GM21717 (cell line): ENCODE data around the gene TNFRSF18.
"Not testable (repeated sequence)": the region's sequence is repeated elsewhere in the genome, so short reads cannot be mapped to it uniquely, and the experiment has no call there.

ENCODE experiments used
- ATAC-seq: cut with Tn5 transposase; IDR thresholded peaks from one replicate; pipeline ENCODE4 v1.9.1; 2021; ENCODE audit warnings: mild to moderate bottlenecking, moderate library complexity; ENCODE audit not compliant: unreplicated experiment

The TNFRSF18 gene

GRCh38 chr1:1199141-1199960 is 7.0 kb downstream of the TNFRSF18 start:
- no peak for ATAC-seq

- ATAC-seq: no peak
Measured at GRCh38 chr1:1198423-1199140, 7.8 kb downstream of the TNFRSF18 start.

DNA sequence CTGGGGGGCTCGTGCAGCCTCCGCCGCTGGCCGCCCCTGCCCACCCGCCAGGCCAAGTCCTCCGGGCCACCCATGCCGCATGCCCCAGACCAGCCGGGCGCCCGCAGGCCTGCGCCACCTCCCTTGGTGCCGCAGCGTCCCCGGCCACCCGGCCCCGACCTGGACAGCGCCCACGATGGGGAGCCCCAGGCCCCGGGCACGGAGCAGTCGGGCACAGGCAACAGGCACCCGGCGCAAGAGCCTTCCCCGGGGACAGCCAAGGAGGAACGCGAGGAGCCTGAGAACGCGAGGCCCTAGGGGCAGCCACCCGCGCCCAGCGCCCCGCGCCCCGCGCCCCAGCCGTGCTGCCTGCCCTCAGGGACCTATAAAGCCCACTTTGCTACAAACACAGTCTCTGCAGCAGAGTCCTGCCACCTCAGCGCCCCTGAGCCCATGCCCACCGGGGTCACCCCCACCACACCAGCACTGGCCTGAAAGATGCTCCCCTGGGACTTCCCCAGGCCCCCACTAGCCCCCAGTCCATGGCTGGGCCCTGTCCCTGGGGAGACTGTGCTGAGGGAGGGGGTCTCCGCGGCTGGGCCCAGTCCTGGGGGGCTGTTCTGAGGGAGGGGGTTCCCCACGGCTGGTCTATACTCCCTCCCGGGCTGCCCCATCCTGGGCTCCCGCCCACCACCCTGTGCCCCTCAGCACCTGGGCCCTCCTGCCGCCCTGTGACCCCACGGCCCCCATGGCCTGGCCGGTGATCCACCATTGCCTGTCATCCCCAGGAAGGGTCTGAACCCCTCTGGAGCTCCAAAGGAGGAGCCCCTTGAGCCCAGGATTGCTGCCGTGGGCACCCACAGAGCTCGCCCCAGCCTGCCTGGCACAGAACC is 8.6 kb downstream of the TNFRSF18 start:
- ATAC-seq: no peak

- ATAC-seq: no peak
Measured at GRCh38 chr1:1197188-1197500, 9.2 kb downstream of the TNFRSF18 start.

DNA sequence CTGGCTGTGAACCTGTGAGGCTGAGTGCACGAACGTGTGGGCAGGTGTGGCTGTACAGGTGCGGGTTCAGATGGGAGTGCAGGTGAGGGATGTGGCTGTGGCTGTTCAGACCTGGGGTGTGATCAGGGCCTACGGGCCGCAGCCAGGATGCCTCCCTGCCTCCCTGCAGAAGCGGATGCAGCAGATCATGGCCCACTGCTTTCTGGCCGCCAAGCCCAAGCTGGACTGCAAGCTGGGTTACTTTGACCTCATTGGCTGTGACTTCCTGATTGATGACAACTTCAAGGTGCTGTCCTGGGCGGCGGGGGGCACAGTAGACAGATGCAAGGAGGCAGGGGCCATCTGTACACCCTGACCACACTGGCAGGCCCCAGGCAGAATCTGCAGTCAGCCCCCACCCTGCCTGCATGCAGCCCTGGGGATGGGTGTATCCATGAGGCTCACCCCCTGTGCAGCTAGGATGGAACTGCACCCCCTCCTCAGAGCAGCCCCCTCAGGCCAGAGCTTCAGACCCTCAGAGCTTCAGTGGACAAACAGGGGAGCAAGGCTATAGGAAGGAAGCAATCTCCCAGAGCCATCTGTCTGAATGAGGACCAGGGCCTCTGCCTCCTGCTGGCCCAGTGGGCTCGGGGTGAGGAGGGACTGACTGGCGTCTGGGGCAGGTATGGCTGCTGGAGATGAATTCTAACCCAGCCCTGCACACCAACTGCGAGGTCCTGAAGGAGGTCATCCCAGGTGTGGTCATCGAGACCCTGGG is 9.8 kb downstream of the TNFRSF18 start:
- ATAC-seq: no peak

DNA sequence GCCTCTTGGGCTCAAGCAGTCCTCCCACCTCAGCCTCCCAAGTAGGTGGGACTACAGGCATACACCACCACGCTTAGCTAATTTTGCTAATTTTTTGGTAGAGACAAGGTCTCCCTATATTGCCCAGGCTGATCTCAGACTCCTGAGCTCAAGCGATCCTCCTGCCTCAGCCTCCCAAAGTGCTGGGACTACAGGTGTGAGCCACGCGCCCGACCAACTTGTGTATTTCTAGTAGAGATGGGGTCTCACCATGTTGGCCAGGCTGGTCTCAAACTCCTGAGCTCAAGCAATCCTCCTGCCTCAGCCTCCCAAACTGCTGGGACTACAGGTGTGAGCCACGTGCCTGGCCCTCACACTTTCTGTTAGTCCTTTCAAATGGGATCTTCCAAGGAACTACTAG is 10.7 kb downstream of the TNFRSF18 start:
- not testable (repeated sequence) for ATAC-seq

DNA sequence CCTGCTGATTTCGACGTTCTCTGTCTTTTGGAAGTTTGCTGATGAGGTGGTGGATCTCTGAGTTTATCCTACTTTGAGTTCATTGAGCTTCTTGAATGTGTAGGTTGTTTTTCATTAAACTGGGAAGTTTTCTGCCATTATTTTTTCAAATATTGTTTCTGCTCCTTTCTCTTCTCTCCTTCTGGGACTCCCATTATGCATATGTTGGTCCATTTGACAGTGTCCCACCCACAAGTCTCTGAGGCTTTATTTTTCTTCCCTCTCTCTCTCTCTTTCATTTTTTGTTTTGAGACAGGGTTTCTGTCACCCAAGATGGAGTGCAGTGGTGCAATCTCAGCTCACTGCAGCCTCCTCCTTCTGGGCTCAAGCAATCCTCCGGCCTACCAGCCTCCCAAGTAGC is 11.7 kb downstream of the TNFRSF18 start:
- no peak for ATAC-seq

DNA sequence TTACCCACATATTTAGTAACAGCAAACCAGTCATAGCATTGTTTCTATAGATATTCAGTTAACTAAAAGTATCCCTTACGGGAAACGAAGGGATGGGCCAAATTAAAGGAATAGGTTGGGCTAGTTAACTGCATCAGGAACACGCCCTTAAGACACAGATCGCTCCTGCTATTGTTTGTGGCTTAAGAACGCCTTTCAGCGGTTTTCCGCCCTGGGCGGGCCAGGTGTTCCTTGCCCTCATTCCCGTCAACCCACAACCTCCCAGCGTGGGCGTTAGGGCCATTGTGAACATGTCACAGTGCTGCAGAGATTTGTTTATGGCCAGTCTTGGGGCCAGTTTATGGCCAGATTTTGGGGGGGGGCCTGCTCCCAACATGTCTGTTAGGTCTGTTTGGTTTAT is 14.7 kb downstream of the TNFRSF18 start:
- ATAC-seq: no peak

DNA sequence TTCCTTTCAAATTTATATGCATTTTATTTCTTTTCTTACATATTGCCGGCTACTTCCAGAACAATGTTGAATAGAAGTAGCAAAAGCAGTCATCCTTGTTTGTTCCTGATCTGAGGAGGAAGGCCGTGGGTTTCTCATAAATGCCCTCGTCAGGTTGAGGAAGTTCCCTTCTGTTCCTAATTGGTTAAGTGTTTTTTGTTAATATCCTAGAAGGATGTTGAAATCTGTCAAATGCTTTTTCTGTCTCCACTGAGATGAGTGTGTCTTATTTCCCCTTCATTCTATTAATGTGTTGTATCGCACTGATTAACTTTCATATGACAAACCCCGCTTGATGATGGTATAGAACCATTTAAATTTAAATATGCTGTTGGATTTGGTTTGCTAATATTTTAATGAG is 17.3 kb downstream of the TNFRSF18 start:
- no peak for ATAC-seq

GRCh38 chr1:1187938-1188337 is 18.5 kb downstream of the TNFRSF18 start:
- ATAC-seq: no peak

- no peak for ATAC-seq
Measured at GRCh38 chr1:1185101-1185765, 21.2 kb downstream of the TNFRSF18 start.

DNA sequence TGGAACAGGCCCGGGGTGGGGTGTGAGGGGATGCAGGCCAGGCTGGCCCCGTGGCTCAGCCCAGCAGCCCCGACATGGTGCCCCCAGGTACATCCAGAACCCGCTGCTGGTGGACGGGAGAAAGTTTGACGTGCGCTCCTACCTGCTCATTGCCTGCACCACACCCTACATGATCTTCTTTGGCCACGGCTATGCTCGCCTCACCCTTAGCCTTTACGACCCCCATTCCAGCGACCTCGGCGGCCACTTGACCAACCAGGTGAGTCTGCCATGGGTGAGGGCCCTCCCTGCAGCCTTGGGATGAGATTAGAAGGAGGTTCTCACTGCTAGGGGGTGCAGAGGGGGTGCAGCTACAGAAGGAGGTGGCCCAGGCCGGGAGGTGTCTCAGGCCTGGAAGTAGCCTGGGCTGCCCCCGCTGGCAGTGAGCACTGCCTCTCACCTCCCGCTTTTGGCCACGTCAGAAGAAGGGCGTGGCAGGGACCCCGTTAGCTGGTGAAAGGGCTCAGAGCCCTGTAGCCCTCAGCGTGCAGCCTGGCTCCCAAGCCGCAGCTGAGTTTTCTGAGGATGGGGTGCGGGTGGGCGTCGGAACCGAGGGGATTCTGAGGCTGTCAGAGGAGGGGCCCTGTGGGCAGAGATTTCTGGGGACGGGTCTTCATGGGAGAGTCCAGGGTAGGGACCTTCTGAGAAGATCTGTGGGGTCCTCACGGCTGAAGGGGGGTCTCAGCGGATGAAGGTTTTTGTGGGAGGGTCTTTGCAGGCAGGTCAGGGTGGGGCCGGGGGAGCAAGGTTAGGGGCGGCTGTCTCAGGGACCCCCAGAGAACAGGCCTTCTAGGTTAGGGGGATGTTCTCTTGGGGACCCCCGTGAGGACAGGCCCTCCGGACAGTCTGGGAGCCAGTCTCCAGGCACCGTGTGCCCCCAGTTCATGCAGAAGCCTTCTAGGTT is 22.3 kb downstream of the TNFRSF18 start:
- ATAC-seq: no peak

DNA sequence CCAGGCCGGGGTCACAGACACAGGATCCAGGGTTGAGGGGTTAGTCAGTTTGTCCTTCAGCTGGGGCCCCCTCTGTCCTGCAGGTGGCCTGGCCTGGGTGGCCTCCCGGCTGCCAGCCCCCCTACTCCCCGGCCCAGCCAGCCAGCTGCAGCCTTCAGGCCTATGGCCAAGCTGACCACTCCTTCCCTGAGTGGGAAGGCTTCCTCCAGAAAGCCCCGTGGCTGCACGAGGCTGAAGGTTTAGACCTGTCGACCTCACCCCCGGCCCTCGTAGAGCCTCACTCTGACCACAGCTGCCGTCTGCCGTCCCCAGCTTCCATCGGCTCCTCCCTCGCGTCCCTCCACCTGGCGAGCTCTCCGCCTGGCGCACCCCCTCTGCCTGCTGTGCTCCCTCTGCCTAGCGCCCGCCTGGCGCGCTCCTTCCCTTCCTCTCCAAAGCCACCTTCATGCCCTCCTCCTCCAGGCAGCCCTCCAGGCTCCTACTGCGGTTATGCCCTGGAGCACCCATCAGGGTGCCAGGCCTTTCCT is 23.1 kb downstream of the TNFRSF18 start:
- no peak for ATAC-seq

DNA sequence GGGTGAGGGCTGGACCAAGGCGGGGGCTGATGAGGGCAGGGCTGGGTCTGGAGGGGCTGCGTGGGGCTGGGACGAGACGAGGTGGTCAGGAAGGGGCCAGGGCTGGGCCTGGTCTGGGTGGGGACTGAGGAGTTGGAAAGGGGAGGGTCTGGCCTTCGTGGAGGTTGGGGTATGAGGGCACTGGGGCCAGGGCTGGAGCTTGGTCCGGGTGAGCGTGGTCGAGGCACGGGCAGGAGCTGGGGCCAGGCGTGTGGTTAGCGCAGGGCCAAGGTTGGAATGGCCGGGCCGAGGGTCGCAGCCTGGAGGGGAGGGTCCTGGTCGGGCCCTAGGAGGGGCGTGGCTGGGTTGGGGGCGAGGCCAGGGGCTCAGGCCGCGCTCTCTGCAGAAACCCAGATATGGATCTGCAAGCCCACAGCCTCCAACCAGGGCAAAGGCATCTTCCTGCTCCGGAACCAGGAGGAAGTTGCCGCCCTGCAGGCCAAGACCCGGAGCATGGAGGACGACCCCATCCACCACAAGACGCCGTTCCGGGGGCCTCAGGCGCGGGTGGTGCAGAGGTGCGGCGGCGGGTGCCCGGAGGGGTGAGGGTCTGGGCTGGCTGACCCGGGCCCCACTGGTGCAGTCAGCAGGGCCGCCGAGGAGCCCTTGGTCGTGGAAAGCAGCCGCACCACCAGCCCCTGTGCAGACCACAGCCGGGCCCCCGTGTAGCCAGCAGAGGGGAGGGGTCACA is 23.7 kb downstream of the TNFRSF18 start:
- ATAC-seq: no peak

DNA sequence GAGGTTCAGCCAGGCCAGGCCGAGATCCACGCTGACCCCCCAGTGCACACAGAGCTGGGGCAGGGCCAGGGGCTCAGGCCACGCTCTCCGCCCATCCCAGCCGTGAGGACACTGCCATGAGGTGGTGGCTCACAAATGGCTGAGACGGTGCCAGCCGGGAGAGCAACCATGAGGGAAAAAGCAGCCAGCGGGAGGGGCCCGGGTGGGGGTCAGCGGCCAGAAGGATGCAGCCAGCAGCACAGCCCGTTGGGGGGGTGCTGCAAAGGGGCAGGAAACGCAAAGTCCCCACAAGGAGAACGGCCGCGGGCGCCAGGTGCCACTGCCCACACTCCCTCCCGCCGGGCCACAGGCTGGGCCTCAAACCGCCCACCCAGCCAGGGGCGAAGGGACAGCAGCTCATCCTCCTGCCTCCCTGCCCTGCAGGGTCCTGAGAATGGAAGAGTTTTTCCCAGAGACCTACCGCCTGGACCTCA is 24.4 kb downstream of the TNFRSF18 start:
- ATAC-seq: no peak

GRCh38 chr1:1181129-1181937 is 25.1 kb downstream of the TNFRSF18 start:
- ATAC-seq: no peak
